Urinary bladder (tissue), 4 donors: ENCODE measurements around the gene PCBP2. TPM values are rescaled to one million over a fixed set of nuclear protein-coding genes. Genes with fewer than 3 reads are reported as not detected.

ENCODE experiments used
- DNase-seq: peaks from one replicate; pipeline ENCODE4 v3.0.0-alpha.2; 2015; ENCODE audit errors: extremely low spot score
- H3K27ac ChIP-seq: one replicate; pipeline ENCODE4 v1.5.1; 2013; ENCODE audit warnings: low read depth, mild to moderate bottlenecking, moderate library complexity
- H3K36me3 ChIP-seq: one replicate; pipeline ENCODE4 v1.6.1; 2013; ENCODE audit warnings: mild to moderate bottlenecking, moderate library complexity; ENCODE audit not compliant: insufficient read depth
- H3K4me1 ChIP-seq: one replicate; pipeline ENCODE4 v1.6.1; 2013; ENCODE audit warnings: mild to moderate bottlenecking, moderate library complexity; ENCODE audit not compliant: insufficient read depth
- H3K4me3 ChIP-seq: one replicate; pipeline ENCODE4 v1.5.1; 2013; ENCODE audit warnings: low read depth, low read length
- WGBS: extraction: QIAGEN DNeasy Blood & Tissue Kit; methylation state at CpG from one replicate; pipeline ENCODE4 v1.1.7; 2013; 5-methylcytosine and 5-hydroxymethylcytosine counted together
- polyA plus RNA-seq: library from polyadenylated mRNA; stranded (reverse); fragments of 200-250 nt; gene quantifications from one replicate; pipeline ENCODE4 v1.2.3, GENCODE V29; 2013
- total RNA-seq: library from RNA; depleted of rRNA; stranded (reverse); fragments of >200 nt; gene quantifications from one replicate; pipeline ENCODE4 v1.2.3, GENCODE V29; 2014
- donor health status: healthy with polysubstance abuse.
- donor health status: healthy.

Gene PCBP2
- total and polyA plus RNA-seq, 2 donors, result 395 to 420 TPM

DNA sequence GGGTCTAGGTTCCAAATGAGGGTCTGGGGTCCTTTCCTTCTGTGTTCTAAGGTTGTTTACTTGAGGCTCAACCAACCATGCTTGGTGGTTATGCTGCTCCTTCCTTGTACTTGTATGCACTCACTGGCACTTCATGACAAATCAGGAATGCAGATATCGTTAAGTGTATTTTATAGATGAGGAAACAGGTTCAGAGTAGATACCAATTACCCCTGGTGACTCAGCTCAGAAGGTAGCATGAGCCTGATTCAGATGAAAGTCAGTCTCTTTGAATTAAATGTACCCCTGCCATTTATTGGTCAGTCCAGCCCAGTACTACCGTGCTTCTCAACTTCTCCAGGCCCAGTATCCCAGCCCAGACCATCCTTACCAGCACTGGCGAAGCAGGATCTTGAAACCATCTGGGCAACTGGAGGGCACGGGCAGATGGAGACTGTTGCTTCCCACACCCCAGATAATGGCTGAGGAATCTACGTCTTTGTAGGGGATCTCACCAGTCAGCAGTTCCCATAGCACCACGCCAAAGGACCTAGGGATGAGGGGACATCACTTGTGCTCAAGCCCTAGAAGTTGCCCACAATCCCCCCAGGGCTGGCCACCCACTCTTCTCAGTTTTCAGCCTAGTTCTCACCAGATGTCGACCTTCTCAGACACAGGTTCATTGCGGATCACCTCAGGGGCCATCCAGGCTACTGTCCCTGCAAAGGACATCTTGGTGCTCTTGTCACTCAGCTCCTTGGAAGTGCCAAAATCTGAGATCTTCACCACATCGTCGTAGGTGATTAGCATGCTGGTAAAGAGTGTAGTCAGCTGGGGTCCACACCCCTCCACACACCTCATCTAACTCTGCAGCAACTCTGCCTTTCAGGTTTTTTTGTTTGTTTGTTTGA is 33.0 kb downstream of the PCBP2 start:
- Histone ChIP-seq H3K4me3 (no peak overlapping the region), H3K4me1 (no peaks in the 10 kb centered on the region), H3K27ac (no peak overlapping the region), H3K36me3 (peaks cover 14% of the 10 kb centered on the region)
- 83% methylated on average over 10 of the region's 10 CpGs for WGBS
- DNase-seq, result no peak

DNA sequence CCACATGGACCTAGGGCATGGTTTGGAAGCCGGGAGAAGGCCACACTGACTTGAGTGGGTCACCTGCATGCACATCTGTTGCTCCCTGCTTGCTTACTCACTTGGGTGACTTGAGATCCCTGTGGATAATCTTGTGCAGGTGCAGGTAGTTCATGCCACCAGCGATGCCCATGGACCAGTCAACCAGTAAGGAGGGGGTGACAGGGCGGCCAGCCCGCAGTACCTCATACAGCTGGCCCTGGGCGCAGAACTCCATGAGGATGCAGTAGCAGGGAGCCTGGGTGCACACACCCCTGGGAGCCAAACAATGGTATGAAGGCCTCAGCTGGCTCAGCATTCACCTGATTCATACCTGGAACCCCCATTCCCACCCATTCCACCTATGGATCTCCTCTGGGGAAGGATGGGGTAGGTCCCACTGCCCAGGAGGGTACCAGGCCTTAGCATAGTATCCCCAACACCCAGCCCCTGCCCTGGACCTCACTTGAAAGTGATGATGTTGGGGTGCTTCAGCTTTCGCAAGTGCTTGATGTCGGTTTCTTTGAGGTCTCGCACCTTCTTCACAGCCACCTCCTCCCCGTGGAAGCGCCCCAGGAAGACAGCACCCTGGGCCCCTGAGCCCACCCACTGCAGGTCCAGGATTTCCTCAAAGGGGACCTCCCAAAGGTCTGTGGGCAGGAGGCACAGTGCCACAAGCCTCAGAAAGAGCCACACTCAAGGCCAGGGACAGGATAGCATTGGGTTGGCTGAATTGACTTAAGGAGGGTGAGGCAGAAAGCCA is 34.2 kb downstream of the PCBP2 start:
- WGBS, result 95% methylated on average over 10 of the region's 10 CpGs
- Histone ChIP-seq H3K36me3 (peaks cover 11% of the 10 kb centered on the region), H3K4me1 (no peaks in the 10 kb centered on the region), H3K4me3 (no peak overlapping the region), H3K27ac (no peak overlapping the region)
- DNase-seq, result no peak

DNA sequence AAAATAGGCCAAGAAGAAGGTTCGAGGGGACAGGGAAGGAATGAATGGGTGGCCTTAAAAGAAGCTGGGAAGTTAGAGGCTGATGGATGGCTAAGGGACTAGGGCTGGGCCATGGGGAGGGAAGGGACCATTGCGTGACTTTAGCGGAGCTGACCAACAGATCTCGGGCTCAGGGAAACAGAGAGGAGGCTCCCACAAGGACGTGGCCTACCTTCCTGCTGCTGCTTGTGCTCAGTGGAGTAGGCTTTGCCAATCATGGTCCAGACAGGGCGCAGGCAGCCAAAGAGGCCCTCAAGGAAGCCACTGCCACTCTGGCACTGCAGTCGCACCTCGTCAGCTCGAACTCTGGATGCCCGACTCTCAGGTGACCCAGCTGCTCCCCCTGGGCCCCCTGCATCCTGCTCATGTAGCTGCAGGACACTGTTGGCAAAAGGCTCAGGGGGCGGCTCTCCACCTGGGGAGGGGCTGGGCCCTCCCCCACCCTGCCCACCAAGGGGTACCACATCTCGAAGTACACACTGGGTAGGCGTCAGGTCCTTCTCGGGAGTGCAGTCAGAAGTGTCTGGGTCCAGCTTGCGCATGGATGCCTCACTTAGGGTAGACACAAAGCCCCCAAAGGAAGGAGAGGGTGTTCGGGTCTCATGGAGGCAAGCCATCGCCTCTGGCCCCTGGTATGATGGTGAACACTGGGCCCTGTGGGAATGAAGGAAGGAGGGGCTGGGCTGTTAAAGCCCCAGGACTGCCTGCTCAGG is 35.0 kb downstream of the PCBP2 start:
- Histone ChIP-seq H3K27ac (no peak overlapping the region), H3K4me3 (no peak overlapping the region), H3K4me1 (no peaks in the 10 kb centered on the region), H3K36me3 (peaks cover 11% of the 10 kb centered on the region)
- WGBS, result 82% methylated on average over 17 of the region's 17 CpGs
- DNase-seq, result no peak

DNA sequence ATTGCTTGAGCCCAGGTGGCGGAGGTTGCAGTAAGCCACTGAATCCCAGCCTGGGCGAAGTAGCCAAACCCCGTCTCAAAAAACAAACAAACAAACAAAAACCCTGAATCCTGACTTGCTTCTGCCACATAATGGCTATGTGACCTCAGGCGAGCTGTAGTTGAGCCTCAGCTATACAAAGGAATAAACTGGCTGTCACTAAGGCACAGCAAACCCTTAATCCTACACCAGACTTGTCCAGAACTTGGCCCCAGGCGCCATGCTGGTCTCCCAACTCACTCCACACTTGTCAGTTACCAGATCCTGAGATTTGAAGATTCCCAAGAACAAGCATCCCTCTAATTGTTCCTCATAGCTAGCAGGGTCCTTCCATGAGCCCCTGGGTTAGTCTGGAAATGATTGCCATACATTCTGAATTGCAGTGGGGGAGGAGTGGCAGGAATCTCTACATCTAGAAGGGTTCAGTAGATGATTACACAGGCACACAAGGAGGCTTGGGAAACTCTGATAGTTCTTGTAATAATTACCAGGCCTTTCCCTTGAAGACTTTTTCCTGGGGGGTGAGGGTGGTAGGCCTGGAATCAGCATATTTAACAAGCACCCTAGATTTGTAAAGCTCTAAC is 37.5 kb downstream of the PCBP2 start:
- no peak overlapping the region for H3K27ac ChIP-seq
- no peaks in the 10 kb centered on the region for H3K4me1 ChIP-seq
- DNase-seq, result no peak
- H3K36me3 ChIP-seq, result peaks cover 2% of the 10 kb centered on the region
- 91% methylated on average over 5 of the region's 5 CpGs for WGBS
- no peak overlapping the region for H3K4me3 ChIP-seq

DNA sequence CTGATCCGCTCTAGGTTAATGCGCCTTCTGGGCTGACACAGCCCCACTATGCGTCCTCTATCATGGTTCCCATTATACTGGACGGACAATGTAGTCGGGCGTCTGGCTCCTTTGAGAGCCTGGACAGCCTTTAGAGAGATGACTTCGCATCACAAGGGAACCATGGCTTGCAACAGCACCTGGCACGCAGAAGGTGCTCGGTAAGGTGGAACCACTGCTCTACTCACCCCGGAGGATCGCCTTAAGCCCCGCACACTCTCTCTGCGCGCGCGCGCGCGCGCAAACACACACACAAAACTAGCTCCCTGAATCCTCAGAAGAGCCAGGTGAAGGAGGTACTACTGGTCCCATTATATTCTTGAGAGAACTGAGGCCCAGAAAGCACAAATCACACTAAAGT is 40.3 kb downstream of the PCBP2 start:
- Histone ChIP-seq H3K36me3 (no peaks in the 10 kb centered on the region), H3K4me3 (peak overlapping the region; percentile 57), H3K27ac (no peak overlapping the region), H3K4me1 (no peaks in the 10 kb centered on the region)
- 33% methylated on average over 20 of the region's 20 CpGs for WGBS
- no peak for DNase-seq

DNA sequence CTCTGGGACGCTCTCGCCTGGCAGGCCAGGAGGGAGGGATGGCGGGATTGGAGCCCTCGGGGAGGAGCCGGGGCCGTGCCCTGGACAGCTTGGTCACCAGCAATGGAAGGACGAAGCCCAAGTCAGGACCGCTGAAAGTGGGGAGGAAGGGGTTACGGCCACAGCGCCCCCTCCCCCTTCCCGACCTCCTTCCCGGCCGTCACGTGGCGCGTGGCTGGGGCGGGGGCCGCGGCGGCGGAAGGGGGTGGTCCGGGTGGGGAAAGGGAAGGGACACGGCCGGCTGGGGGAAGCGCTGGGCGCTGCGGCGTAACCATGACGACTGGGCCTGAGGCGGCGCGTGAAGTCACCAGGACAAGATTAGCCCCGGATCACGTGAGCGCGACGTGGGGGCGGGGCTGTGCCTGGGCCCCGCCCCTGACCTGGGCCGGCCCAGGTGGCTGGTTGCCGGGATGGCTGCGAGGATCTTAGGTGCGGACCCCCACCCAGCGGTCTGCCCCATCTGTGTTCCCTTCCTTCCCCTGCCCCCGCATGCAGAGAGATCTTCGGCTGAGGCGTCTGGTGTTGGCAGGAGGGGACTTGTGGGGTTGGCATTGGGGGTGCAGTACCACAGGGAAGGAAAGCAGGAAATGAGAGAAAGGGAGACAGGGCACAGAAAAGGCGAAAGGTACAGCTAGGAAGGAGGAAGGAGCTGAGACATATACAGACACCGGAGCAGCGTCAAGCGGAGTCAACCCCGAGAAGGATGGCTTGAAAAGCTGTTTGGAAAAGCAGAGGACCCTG is 41.1 kb downstream of the PCBP2 start:
- WGBS, result 1% methylated on average over 52 of the region's 52 CpGs
- Histone ChIP-seq H3K27ac (peak overlapping the region; percentile 86), H3K36me3 (no peaks in the 10 kb centered on the region), H3K4me3 (peak overlapping the region; percentile 57), H3K4me1 (no peaks in the 10 kb centered on the region)
- DNase-seq, result peak; percentile 82

DNA sequence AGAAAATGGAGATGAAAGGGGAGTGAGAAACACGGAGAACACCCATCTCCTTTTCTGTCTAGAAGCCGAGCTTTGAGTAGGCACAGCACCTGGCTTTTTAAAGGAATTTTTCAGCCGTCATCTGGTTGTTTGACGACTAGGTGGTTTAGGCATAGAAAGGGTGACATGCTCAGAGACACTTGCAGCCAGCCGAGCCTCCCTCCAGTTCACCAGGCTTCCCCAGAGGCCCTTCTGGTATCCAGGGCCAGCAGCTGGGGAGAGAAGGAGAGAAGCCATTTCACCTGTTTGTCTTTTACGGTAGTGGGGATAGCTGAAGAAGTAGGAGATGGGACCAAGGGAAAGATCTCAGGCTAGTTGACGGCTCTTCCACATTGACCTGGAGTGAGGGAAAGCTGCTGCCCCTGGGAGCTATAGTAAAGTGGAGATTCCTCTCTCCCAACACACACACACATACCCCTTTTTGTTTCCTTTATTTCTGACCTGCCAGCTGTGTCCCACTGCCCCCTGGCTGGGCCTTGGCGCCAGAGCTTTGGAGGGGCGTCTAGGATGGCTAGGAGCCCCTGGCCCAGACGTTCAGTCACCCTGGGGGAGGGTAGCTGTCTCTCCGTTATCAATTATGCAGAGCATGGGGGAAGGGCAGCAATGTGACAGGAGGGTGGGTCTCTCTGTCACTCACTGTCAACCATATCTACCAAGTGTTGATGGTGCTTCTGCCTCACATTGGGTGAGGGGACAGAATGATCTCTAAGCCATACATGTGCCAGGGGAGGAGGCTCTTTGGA is 41.9 kb downstream of the PCBP2 start:
- WGBS, result 29% methylated on average over 11 of the region's 11 CpGs
- H3K36me3 ChIP-seq, result no peaks in the 10 kb centered on the region
- no peaks in the 10 kb centered on the region for H3K4me1 ChIP-seq
- peak overlapping the region; percentile 57 for H3K27ac ChIP-seq
- no peak for DNase-seq
- peak overlapping the region; percentile 57 for H3K4me3 ChIP-seq

DNA sequence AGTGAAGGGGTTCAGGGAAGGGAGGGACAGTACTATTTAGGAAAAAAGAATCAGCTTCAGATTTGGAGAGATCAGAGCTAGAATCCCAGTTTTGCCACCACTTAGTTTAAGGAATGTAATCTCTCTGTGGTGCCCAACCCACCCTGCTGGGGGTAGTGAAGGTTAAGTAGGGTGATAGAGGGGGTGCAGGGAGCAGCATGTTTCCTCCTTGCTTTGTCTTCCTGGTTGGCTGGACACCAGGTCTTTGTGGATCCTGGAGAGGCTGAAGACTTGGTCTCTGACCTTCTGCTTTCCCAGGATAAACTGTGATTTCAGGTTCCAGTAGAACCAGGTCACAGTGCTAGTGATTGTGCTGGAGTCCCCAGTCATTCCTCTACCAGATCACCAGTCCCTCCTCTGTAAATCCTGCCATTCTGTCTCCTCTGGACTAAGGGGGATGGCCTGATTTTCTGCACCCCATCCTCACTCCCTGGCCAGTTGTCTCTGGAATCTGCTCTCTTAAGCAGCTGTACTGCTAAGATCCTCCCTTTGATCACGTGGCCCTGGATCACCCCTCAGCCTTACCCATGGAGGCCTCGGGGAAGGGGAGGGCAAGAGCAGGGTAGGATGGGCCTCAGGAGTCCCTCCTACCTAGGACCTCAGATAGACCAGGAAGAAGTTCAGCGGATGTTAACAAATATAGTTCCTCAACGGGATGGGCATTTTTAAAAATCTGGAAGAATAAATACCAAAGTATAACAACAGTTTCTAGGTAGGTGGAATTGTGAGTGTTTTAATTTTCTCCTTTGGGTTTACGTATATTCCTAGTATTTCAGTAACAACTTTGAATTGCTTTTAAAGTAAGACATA is 44.2 kb downstream of the PCBP2 start:
- Histone ChIP-seq H3K4me1 (no peaks in the 10 kb centered on the region), H3K4me3 (no peak overlapping the region), H3K27ac (no peak overlapping the region), H3K36me3 (no peaks in the 10 kb centered on the region)
- WGBS, result 30% methylated on average over 5 of the region's 5 CpGs
- no peak for DNase-seq

DNA sequence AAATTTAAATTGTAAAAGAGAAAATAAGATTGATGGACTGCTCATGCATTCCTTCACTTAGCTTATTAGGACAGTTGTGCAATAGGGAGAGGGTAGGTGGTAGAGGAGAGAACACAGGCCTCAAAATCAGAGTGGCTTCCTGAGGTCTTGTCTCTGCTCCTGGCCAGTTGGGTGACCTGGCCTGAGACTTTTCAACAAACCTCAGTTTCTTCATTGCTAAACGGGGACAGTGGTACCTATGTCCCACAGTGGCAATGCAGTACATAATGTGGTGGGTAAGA is 44.8 kb downstream of the PCBP2 start:
- Histone ChIP-seq H3K4me3 (no peak overlapping the region), H3K4me1 (no peaks in the 10 kb centered on the region), H3K27ac (peak overlapping the region; percentile 41), H3K36me3 (no peaks in the 10 kb centered on the region)
- WGBS, result 73% methylated on average over 1 of the region's 1 CpG
- DNase-seq, result no peak

DNA sequence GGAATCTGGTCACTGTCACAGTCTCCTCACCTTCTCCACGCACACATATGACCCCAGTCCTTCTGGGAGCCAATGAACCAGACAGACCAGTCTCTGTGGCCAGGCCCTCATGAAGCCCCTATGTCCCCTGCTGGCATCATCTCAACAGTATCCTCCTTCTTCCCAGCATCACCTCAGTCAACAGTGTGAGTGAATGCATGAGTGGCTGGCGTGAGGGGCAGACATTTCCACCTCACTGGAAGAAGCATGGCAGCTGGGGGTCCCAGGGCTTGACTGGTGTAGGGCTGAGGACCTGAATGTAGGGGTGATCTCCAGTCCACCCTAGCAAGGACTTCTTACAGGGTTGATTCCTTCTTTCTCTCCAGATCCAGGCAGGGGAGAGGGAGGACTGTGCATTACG is 45.6 kb downstream of the PCBP2 start:
- H3K27ac ChIP-seq, result no peak overlapping the region
- 91% methylated on average over 3 of the region's 3 CpGs for WGBS

DNA sequence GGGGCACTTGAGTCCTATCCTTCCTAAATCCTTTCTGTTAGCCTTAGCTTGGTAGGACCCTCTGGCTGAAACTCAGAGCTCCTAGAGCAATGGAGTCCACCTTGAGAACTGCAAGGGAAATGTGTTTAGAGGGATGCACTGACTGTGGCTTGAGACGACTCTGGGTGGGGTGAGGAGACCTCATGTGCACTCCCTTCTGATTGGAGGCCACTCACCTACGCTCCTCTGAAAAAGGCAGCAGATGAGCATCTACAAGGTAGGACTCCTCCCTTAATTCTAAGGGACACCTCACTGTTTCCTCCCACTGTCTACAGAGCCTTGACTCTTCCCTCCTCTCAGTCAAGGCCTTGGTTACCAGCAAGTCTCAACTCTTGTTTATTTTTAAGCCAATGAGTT is 46.3 kb downstream of the PCBP2 start:
- H3K4me1 ChIP-seq, result no peaks in the 10 kb centered on the region

More for the DNA sequence above, 45.6 kb downstream of the PCBP2 start:
- H3K4me3 ChIP-seq, result no peak overlapping the region
- no peak for DNase-seq
- no peaks in the 10 kb centered on the region for H3K36me3 ChIP-seq
- H3K4me1 ChIP-seq, result no peaks in the 10 kb centered on the region

More for the DNA sequence above, 46.3 kb downstream of the PCBP2 start:
- WGBS, result 74% methylated on average over 2 of the region's 2 CpGs
- H3K27ac ChIP-seq, result no peak overlapping the region
- DNase-seq, result no peak
- H3K36me3 ChIP-seq, result no peaks in the 10 kb centered on the region
- no peak overlapping the region for H3K4me3 ChIP-seq
